OCI-LY3 (cell line): Measurements from ENCODE around the gene RAPGEF5.

ENCODE experiments used
- CTCF ChIP-seq: fragments of 200-600, 300-600 bp; sonication (generic); IDR thresholded peaks from 2 replicates; pipeline ENCODE4 v1.5.1; 2014; ENCODE audit warnings: antibody characterized with exemption, low read length, low read depth
- EZH2phosphoT487 ChIP-seq: fragments of 200-600 bp; shearing (Covaris generic); IDR thresholded peaks from 2 replicates; pipeline ENCODE4 v1.6.1; 2018; ENCODE audit warnings: antibody characterized with exemption, mixed run types, low read depth

DNA sequence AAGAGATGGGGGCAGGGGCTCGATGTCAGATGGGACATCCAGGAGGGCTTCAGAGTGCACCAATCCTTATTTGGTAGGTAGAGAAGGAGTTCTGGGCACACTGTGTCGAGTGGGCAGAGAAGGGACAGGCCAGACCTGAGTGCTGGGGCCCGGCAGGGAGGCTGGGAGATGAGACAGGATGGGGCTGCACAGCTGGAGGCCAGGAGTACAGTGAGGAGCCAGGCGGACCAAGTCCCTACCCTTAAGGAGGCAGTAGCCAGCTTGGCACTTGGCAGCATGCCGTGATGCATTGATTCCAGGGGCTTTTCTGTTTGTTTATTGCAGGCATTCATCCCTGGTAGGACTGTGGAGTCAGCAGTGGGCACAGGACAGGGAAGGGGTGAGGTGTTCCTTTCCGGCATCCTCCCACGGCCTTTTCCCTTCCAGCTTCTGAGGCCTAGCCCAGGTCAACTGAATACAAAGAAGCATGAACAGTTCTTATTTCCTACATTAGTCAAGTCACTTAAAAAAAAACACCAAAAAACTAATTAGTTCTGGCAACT is 242.4 kb downstream of the RAPGEF5 start:
- no peak for TF ChIP-seq CTCF
- no peak for TF ChIP-seq EZH2phosphoT487
